GM08714 (cell line): ENCODE data around the gene SRSF12.
"Not testable (repeated sequence)": the region's sequence is repeated elsewhere in the genome, so short reads cannot be mapped to it uniquely, and the experiment has no call there.

Experiments used
- H3K4me3 ChIP-seq: fragments of 200-500 bp; sonication (Bioruptor generic); 2 replicates; pipeline ENCODE4 v1.5.1; 2014; ENCODE audit warnings: mild to moderate bottlenecking, low read length, inconsistent platforms
- ZNF274 ChIP-seq: IDR thresholded peaks from 2 replicates; pipeline ENCODE4 v1.6.1; 2012; ENCODE audit warnings: mild to moderate bottlenecking, low read depth, low read length

SRSF12 gene

DNA sequence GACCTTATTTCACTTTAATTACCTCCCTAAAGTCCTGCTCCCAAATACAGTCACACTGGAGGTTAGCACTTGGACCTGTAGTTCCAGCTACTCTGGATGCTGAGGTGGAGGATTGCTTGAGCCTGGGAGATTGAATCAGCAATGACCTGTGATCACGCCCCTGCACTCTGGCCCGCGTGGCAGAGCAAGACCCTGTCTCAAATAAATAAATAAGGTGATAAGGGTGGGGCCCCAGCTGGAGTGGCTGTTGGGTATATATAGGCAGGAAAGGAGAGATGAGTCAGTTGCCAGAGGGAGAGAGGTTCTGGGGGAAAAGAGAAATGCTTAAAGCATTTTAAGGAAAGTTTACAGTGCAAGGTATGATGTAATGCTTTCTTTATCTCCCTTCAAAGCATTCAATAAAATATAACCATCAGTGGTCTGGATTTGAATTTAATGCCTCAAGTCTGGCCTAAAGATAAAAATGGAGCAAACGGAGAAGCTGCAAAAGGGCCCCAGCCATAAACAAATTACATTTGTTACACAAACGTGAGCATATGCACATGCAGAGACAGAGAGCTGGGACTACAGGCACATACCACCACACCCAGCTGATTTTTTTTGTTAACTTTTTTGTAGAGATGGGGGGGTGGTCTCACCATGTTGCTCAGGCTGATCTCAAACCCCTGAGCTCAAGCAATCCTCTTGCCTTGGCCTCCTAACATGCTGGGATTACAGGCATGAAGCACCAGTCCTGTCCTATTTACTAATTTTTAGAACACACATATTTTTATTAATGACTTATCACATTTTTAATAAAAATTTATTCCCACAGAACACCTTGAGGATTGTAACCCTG lies 21.9 kb upstream of the SRSF12 start:
- no peak overlapping the region for H3K4me3 ChIP-seq
- no peak for TF ChIP-seq ZNF274

DNA sequence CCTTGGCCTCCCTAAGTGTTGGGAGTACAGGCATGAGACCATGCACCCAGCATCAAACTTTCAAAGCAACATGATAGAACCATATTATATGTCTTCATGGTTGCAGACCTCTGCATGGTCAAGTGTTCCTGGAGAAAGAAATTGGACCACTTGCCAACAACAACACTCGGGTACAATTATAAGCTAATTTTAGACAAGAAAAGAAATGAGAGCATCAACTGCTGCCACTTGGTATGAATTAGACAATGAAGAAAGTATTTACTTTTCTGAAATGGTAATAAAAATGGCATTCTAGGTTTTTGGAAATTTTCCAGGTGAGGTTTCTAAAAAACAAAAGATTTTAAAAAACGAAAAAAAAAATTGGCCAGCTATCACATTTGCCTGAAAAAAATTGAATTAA lies 20.3 kb upstream of the SRSF12 start:
- no peak for TF ChIP-seq ZNF274
- H3K4me3 ChIP-seq: no peak overlapping the region

DNA sequence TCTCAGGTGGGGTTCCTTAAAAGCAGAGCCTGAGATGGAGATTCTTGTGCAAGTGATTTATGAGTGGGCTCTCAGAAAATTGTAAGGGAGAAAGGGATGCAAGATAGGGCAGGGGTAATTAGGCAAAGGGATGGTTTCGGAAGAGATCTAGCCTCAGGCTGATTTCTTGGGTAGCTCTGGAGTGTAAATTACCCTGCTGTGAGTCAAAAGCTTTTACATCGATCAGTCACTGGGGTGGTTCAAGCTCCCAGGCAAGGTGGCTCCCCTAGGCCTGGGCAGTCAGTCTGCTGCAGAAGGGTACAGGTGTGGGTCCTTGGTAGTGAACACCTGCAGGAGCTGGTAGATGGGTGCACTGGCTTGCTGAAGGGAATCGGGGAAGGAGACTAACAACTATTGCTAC lies 16.9 kb upstream of the SRSF12 start:
- no peak overlapping the region for H3K4me3 ChIP-seq
- TF ChIP-seq ZNF274: no peak

DNA sequence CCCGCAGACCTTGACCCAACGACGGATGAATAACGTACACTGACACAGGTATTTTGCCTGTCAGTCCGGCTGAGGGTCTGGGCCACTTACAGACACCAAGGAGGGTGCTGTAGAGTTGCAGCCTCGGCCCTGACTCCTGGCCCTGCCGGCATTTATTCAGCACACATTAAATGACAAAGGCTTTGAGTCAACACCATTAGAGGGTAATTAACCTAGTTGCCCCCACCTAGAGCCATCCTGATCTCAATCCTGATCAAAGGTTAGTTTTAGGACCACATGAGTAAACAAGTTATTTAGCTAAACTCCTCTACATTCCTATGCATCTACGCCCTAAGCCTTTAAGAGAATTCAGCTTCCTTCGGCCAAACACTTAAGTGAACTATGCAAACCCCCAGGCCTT lies 16.1 kb upstream of the SRSF12 start:
- H3K4me3 ChIP-seq: no peak overlapping the region
- TF ChIP-seq ZNF274: no peak

DNA sequence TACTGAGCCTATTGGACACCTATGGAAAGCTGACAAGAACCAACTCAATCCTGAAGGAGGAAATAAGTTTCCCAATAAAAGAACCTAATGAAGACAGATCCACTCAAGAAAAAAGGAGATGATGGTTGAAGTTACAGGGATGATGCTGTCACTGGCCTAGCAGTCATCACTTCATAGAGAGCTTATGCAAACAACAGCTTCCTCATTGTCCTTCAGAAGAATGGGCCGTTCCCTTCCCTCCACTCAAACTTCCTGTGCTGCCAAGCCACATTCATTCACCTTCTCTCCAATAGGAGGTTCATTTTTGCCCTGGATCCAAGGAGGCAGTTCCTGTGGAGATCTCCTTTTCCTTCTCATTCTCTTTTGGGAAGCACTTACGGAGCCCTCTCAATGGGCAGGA lies 14.2 kb upstream of the SRSF12 start:
- TF ChIP-seq ZNF274: no peak
- H3K4me3 ChIP-seq: no peak overlapping the region

DNA sequence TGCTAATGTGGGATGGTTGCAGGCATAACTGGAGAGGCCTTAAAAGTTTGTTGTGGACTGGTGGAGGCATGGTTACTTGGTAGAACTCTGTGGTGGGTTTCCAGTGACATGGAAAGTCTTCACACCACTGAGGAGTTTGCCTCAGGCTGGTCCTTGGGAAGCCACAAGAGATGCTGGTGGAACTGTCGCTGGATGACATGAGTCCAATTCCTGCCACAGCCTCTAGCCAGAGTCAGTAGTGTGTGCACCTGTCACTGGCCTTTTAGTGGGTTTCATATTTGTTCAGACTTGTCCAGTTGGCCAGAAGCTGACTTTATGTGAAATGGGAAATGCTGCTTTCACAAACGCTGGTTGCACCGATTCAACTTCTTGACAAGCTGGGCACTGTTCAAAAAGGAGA lies 13.7 kb upstream of the SRSF12 start:
- no peak overlapping the region for H3K4me3 ChIP-seq
- TF ChIP-seq ZNF274: no peak

DNA sequence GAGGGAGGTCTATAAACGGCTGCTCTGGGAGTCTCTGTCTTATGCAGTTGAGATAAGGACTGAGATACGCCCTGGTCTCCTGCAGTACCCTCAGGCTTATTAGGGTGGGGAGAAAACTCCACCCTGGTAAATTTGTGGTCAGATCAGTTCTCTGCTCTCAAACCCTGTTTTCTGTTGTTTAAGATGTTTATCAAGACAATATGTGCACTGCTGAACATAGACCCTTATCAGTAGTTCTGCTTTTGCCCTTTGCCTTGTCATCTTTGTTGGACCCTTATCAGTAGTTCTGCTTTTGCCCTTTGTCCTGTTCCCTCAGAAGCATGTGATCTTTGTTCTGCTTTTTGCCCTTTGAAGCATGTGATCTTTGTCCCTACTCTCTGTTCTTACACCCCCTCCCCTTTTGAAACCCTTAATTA lies 10.4 kb upstream of the SRSF12 start:
- not testable (repeated sequence) for H3K4me3 ChIP-seq

DNA sequence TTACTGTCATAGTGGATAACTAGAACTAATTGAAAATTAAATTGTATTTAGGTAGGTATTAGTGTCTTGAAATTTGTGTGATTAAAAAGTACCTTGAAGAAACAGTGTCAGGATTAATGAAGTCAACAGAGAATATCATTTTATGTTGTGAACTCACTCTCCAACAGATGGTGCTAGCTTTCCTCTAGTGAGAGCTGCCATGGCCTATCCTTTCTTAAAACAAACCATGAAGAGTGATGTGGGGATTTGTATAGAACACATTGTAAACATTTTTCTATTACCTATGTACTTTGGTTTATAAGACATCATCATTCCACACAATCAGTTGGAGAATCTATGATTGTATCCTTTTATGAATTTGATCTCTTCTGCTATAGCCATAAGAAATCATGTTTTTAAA lies 4.8 kb upstream of the SRSF12 start:
- TF ChIP-seq ZNF274: no peak
- no peak overlapping the region for H3K4me3 ChIP-seq

DNA sequence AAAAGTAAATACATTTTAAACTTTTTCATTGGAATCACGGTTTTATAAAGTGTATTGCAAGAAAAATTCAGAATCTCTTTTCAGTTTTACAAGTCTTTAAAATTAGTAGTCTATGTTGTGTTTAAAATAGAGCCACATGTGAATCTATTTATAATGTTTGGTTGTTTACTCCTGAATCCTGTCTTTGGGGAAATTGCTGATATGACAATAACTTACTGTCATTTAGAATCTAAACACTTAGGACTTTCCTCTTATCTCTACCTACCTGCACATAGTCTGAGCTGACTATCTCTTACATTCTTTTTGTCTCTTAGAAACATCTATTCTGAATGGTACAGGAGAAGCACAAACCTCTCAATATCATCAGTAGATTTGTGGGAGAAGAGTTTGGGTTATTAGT lies 4.1 kb upstream of the SRSF12 start:
- no peak for TF ChIP-seq ZNF274
- H3K4me3 ChIP-seq: no peak overlapping the region

DNA sequence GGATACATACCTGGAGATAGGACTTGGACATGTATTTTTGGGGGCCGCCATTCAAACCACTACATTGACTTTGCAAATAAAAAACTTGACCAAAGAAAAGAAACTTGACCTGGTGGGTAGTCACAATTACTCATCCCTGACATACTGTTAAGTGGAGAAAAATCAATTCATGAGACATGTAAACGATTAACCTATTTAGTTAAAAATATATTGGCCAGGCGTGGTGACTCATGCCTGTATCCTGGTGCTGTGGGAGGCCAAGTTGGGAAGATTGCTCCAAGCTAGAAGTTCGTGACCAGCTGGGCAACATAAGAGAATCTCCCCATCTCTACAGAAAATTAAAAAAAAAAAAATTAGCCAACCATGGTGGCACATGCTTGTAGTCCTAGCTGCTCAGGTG lies 2.5 kb upstream of the SRSF12 start:
- TF ChIP-seq ZNF274: no peak
- no peak overlapping the region for H3K4me3 ChIP-seq

DNA sequence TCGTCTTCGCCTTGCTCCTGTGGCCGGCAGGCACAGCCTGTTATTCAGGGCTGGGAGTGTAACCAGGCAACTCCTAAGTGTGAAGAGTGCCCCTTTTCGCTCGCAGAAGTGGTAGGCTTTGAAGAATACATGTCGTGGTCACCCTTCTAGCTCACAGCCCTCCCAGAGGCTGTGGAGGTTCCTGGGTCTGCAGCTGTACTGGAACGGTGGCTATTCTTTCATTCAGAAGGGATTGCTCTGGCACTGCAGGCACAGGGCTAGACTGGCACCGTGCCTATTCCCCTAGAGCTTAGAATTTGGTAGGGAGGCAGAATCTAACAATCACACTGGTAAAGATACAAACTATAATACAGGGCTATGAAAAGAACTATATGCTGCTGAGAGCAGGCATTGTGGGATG lies 1.1 kb upstream of the SRSF12 start:
- TF ChIP-seq ZNF274: no peak
- no peak overlapping the region for H3K4me3 ChIP-seq

DNA sequence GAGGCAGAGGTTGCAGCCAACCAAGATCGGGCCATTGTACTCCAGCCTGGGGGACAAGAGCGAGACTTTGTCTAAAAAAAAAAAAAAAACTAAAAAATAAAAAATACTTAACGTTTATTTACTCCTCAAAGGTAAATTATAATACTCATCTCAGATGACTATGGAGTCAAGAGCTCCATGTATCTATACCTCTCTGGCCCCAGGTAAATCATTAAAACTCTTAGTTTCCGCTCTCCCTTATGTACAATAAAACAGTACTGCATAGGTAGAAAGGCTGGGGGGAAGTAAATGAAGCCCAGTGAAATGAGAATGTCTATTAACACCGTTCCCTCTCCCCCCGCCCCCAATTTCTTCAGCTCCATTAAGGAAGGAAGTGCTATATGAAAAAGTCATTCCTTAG lies 1.2 kb downstream of the SRSF12 start:
- no peak overlapping the region for H3K4me3 ChIP-seq
- no peak for TF ChIP-seq ZNF274

DNA sequence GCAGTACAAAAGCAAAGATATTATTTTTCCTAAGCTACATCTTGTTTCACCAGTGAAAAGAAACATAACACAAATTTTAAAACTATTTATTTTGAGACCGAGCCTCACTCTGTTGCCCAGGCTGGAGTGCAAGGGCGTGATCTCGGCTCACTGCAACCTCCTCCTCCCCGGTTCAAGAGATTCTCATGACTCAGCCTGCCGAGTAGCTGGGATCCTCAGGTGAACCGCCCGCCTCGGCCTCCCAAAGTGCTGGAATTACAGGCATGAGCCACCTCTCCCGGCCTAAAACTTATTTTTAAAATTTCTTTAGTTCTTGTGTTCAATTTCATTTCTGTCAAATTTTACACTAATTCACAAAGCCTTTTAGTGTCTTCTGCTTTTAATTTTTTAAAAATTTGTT lies 5.9 kb downstream of the SRSF12 start:
- no peak for TF ChIP-seq ZNF274
- no peak overlapping the region for H3K4me3 ChIP-seq

DNA sequence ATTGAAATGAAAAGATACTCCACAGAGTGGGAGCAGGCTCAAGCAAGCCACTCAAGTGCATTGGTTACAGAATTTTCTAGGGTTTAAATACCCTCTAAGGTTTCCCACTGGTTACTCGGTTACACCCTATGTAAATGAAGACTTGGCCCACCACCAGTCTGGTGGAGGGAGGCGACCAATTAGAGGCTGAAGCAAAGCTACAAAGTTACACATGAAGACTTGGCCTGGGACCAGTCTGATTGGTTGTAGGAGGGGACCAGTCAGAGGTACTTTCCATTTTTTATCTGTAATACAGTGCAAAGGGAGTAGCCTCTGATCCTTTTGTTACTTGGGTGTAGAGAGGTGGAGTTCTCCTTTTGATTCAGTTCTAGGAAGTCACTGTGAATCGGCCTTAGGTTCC lies 7.6 kb downstream of the SRSF12 start:
- TF ChIP-seq ZNF274: no peak

DNA sequence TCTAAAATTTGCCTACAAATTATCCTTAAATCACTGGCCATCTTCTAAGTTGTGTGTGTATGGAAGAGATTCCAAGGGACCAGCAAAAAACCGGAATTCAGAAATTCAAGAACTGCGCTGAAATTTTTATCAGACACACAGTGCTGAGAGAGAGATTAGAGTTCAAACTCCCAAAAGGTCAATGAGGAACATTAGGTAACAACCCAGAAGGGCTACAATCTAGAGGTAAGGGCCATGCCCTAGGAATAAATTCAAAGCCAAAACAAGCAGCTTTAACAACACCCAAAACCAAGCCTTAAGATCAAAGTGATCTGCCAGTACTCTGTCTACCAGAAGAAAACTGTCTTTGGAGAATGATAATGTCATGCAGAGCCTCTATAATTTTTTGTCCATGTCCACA lies 17.8 kb downstream of the SRSF12 start:
- no peak for TF ChIP-seq ZNF274
- H3K4me3 ChIP-seq: no peak overlapping the region

More for the DNA sequence above, 7.6 kb downstream of the SRSF12 start:
- H3K4me3 ChIP-seq: no peak overlapping the region

DNA sequence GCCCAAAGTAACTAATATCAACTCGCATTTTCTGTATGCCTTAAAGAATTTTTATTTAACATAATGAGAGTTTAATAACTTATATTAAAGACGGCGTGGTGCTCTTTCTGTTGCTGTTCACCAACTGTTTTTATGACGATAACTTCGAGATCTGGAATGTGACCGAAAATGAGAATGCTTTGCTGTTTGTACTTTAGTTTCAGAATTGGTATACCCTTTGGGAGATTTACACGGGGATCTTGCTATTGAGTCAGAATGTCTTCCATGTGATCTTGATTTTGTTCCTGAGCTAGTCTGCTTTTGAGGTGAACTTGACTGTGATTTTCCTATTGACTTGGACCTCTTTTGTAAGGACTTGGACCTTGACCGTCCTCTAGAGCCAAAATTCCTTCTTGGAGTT lies 19.4 kb downstream of the SRSF12 start:
- H3K4me3 ChIP-seq: no peak overlapping the region

DNA sequence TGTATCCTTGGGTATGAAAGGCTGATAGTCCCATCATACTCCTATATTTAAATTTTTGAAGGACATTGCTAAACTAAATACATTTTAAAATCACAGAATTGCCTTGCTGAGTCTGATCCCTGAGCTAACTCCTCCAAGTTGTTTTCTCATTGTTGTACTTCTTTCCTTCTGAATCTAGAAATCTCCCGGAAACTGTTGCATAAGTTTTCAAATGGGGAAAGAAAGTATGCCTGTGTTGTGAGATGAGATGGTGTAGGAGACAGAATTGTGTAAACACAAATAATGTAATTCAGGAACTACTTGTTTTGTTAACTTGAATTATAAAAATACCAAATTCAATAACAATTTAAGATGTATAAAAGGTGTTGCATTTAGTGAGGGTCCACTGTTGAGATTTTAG lies 30.0 kb downstream of the SRSF12 start:
- TF ChIP-seq ZNF274: no peak
- no peak overlapping the region for H3K4me3 ChIP-seq

More for the DNA sequence above, 19.4 kb downstream of the SRSF12 start:
- TF ChIP-seq ZNF274: no peak
